GM23248 (cell line): Measurements from ENCODE around the gene POGLUT2.

Source experiments
- EZH2 ChIP-seq: fragments of 200-600 bp; sonication (generic); IDR thresholded peaks from 2 replicates; pipeline ENCODE4 v1.6.1; 2018; ENCODE audit warnings: antibody characterized with exemption, mild to moderate bottlenecking; ENCODE audit not compliant: insufficient read depth, poor library complexity, severe bottlenecking
- EZH2phosphoT487 ChIP-seq: fragments of 200-600 bp; sonication (generic); IDR thresholded peaks from 2 replicates; pipeline ENCODE4 v1.6.1; 2018; ENCODE audit warnings: antibody characterized with exemption, moderate library complexity, mild to moderate bottlenecking, low read depth; ENCODE audit not compliant: insufficient read depth

DNA sequence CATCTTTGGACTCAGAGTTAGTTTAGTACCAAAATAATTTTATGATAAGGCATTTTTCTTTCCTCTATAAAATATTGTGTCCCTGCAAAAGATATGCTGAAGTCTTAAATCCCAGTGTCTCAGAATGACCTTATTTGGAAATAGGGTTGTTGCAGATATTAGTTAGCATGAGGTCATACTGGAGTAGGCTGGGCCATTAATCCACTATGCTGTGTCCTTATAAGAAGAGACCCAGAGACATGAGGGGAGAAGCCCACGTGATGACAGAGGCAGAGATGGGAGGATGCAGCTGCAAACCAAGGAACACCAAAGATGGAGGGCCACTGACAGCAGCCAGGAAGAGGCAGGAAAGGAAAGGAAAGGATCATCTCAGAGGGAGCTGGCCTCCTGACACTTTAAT is 6.4 kb downstream of the POGLUT2 start:
- TF ChIP-seq EZH2 = no peak
- TF ChIP-seq EZH2phosphoT487 = no peak
